Fibroblast of skin of right quadriceps (primary cell): ENCODE results near the gene KRT38.
"Not testable (repeated sequence)": the region's sequence is repeated elsewhere in the genome, so short reads cannot be mapped to it uniquely, and the experiment has no call there.

Experiments
- DNase-seq: peaks from one replicate; pipeline ENCODE4 v3.0.0-alpha.2; 2013

KRT38 gene

DNA sequence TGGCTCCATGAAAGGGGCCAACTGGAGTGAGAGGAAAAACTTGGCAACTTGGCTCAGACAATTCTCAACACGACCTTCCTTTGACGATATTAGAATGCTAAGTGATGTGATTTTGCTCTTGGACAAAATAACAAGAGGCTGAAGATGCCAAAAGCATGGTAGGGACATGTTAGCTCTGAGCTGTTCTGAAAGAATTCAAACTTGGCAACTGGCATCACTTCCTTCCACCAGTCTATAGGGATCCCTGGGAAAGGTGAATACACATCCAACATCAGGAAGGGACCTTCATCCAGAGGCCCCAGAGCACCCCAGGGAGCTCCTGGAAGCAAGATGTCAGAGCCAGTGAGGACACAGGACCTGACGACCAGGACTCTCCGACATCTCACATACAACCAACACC, 20.6 kb downstream of the KRT38 start:
- DNase-seq: peak; percentile 12

DNA sequence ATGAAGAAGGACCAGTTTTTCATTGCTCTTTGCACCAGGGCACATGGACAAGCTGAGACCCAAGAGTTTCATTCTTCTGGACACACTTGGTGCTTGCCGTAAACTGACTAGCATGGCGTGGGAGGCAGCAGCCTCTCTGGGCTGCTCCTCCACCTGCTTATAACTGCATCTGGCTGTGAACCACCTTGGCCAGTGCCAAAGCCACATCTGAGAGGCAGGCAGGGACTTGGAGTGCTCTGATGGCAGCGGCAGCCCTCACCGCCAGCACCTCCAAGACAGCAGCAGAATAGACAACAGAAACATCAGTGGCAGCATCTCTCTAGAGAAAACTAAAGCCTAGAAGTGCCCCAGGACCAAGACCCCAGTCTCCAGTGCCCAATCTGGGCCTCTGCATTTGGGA, 21.1 kb downstream of the KRT38 start:
- no peak for DNase-seq

DNA sequence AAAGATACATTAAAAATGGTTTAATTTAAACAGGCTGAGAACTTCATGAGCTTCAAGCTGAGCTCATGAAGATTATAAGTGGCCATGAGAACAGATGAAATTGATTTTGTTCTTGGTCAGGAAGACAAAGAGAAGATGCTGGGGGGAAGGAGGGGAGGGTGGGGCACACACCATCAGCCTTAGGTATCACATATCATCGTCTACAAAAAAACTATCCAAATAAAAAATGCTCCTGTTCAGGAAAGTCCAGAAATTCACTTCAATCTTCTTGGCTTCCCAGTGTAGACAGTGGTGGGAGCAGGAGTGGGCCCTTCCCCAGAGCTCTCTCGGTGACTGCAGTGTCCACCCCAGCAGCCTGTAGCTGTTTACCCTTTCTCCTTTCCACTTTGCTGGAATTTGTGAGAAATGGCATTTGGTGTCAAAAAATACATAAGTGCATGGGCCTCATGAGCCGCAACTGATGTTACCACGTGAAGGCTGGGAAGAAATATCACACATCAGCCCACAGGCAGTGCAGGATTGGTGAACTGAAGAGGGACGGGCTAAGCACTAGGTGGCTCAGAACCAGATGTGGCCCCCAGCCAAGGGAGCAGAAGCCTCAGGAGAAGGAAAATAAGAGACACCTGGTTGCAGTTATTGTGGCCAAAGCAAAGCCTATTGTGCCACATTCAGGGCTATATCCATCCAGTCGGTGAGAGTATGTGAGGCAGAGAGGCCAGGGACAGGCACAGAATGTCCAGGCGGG, 22.5 kb downstream of the KRT38 start:
- no peak for DNase-seq

DNA sequence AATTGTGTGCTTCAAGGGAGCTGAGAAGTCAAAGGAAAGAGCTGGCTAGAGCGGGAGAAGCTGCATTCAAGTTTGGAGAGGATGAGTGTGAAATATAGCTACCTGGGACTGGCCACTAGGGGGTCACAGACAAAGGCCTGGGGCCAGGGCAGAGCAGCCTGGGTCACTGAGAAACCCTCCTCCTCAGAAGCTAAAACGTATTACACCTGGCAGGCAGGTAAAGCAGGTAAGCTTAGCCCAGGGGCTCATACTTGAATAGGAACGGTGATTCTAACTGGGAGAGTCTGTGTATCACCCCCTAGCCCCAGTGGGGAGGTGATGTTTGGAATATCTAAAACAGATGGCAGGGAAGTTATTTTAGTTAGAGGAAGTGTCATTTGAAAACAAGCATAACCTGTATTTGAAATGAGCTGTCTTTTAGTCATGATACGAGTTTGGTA, 23.2 kb downstream of the KRT38 start:
- DNase-seq: no peak

DNA sequence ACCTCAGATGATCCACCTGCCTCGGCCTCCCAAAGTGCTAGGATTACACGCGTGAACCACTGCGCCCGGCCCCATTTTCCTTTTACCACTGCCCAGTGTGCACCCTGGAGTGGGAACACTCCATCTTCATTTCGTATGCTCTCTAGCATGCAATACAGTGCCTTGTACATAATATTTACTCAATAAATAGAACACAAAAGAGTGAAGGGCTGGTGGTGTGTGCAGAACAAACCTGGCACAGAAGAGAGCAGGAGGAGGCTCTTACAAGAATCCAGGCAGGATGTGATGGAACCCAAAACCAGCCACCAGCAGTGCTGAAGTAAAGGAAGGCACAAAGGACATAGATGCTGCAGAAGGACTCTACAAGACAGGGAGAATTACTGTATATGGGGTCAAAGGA, 23.7 kb downstream of the KRT38 start:
- DNase-seq: no peak

DNA sequence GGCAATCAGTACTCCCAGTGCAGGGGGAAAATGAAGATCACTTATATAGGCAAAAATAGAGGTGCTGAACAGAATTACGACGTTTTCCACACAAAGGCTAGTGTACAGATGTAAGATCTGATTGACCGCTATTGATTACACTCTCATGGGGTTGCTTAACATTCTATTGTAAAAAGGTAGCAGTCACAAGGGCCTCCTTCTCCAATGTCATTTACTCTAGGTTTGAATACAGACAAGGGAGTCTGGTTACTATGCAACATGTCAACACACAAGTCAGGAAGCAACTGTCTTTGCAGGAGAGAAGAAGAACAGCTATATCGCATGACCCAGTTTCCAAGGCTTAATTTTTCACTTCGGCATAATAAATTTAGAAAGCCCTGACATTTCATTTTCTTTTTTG, 24.3 kb downstream of the KRT38 start:
- no peak for DNase-seq

DNA sequence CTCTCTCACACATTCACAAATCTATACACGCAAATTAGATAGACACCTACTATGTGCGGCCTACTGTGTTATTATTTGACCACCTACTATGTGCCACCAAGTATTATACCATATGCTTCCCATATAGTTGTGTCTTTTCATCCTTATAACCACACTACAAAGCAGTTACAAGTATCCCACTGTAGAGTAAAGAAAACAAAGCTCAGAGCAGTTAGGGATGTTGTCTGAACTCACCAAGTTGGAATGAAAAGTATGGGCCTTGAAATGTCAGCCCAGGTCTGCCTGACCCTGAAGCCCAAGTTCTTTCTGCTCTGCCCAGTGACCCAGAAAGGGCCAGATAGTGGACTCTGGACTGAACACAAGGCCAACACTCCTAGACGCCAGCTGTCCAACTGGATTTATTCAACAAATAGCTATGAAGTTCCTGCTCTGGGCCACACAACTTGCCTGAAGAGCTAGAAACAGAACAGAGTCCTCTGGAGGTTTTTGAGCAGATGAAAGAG, 24.9 kb downstream of the KRT38 start:
- no peak for DNase-seq

DNA sequence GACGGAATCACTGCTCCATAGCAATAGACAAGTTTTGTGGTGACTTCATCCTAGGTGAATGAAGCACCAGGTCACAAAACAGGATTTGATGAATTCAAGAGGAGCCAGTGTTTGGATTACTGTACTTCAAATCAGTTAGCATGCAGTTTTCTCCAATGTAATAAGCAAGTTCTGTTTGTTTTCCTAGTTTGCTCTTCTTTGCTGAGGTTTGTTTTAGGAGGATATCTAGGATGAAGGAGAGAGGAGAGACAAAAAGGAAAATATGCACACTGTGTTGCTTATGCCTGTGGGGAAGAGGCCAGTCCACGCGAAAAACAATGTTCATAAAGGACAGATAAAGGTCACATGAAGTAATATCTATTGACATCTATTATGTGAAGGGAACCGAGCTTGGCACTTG, 25.4 kb downstream of the KRT38 start:
- DNase-seq: no peak

DNA sequence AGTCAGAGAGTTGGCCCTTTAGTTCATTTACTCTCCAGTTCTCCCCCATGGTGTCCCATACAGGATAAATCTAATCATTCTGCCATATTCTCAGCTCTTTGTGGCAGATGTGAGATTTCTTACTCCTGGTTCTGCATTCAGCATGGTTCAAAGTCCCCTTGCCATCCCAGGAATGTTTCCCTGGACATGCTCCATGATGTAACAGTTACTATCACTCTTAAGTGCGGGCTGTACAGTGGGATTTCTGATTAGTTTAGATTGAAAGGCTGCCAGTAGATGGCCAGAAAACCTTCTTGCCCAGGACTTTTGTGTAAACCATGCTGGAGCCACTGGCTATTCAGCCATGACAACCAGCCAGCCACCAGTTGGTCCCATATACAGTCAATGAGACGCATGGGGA, 26.8 kb downstream of the KRT38 start:
- DNase-seq: no peak

DNA sequence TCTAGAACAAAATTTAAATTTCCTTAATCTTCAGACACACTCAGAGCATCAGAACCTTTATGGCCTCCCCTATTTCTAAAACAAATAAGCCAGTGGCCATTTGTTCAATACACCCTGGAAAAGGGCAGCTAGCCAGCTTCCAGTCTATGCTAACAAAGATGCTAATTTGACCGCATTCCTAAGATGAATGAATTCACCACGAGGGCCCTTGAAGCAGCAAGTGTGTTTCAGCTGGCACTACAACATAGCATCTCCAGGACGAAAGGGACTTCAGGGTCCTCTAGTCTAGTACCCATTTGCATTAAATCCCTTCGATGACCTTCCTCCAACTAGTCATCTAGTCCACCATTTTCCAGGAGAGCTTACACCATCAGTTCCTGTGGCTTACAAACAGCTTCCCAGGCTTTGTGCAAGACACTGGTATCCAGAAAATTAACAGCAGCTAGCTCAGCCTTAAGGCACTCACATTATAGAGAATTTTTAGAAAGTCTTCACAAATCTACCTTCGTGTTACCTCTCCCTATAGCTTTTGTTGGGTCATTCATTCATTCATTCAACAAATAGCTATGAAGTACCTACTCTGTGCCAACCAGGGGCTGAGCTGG, 27.3 kb downstream of the KRT38 start:
- DNase-seq: no peak

DNA sequence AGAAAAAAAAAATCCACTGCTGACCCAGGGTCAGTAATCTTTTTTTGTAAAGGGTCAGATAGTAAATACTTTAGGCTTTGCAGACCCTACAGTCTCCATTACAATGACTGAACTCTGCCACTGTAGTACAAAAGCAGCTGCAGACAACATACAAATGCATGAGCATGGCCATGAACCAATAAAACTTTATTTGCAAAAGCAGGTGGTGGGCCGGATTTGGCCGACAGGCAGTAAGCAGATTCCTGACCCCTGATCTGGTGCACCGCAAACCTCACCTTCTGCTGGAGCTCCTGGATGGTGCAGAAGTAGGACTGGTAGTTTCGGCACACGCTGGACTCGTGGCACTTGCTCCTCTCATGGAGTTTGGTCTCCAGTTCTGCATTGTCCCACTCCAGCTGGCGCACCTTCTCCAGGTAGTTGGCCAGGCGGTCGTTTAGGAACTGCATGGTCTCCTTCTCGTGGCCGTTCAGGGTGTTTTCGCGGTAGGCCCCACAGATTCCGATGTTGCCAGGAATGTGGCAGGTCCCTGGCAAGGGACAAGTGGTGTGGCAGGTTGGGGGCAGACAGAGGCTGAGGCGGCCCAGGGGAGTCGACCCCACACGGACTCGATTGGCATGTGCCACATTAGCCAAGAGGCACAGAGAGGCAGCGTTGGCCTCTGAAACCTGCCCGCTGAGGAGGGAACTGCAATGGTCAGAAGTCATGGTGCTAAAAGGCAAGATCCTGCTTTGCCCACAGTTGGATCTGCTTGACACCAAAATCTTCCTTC, 29.5 kb downstream of the KRT38 start:
- DNase-seq: no peak

DNA sequence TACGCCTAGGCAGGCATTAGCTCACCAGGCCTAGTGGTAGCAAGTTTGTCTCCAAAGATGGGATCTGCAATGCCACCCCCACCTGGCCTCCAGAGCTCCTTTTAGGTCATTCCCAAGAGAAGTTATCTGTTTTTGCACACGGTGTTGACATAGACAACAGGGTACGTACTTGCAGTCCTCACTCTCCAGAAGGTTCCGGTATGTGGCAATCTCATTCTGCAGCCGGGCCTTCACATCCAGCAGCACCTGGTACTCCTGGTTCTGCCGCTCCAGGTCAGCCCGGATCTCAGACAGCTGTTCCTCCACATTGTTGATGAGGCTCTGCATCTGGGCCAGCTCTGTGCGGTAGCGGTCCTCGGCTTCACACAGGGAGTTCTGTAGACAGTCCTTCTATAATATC, 33.6 kb downstream of the KRT38 start:
- no peak for DNase-seq

DNA sequence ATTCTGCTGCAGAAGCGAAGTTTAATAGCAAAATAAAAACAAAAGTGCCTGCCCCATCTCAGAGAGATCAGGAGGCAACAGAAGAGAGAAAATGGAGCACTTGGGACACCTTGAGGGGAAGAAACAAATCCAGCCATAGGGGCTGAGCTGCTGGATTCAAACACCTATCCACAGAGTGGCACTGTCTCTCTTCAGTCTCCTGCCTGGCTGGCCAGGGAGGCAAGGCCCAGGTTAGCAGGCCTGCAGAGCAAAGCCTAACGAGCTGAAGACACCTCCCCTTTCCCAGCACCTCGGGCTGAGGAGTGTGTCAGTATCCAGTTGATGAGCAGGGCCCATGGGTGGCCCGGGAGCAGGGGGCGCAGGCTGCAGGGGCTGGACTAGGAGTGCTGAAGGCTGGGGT, 34.6 kb downstream of the KRT38 start:
- DNase-seq: no peak

DNA sequence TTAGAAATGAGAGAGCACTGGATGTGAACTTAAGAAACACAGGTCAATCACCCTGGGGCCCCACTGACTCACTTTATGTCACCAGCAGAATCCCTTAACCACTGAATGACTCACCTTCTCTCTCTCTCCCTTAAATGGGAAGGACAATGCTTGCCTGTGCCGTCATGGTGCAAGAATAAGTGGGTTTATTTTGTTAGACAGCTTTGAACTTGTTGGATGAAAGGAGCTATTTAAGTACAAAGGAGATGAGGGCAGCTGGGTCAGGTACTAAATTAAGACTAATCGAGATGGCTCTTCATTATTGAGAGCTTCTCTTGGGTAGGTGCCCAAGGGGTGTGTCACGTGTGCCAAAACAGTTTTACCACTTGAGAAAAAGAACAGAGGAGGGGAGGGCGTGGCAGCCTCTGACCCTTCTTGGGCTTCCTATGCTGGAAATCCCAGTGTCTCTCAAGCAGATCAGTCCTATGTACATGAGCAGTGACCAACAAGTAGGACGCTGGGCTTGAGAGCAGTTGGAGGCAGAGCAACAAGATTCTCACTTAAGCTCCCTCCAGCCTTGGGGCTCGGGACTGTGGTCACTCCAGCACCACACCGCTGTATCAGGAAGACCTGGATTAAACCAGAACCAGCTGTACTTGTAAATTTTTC, 36.6 kb downstream of the KRT38 start:
- DNase-seq: peak; percentile 98

DNA sequence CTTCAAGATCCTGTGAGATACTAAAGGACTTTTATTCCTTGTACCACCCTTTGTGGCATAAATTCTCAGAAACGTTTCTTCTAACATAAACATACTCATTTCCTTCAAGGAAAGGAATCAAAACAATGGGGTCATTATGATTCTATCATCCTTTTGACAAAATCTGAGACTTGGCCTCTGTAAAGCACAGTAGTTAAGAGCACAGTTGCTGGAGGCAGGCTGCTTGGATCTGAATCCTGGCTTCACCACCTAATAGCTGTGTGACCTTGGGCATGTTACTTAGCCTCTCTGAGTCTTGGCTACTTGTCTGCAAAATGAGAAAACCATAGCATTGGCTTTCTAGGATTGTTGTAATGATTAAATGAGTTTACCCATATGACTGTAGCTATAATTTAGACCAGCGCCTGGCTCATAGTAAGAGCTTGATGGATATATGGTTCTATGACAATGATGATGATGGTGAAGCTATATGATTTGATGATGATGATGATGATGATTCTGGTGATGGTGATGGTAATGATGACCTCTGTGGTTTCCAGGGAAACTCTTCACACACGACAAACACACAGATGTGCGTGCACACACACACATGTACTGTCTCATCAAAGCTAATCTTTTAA, 37.3 kb downstream of the KRT38 start:
- no peak for DNase-seq

DNA sequence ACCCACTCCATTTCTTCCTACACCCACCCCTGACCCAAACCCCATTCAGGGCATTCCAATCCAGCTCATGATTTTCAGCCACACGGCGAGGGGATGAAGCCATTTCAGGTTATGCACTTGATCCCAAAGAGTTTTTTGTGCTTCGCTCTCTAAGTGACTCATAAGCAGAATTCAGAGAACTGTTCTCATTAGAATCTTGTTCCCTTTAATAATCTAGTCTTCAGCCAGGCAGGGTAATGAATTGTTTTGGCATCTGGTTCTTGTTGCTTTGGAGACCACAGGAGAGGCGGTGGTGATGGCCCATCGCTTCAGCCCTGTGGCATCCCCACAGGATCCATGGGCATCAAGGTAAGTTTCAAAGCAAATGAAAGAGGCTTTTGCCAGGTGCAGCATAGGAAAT, 38.6 kb downstream of the KRT38 start:
- DNase-seq: peak; percentile 54

DNA sequence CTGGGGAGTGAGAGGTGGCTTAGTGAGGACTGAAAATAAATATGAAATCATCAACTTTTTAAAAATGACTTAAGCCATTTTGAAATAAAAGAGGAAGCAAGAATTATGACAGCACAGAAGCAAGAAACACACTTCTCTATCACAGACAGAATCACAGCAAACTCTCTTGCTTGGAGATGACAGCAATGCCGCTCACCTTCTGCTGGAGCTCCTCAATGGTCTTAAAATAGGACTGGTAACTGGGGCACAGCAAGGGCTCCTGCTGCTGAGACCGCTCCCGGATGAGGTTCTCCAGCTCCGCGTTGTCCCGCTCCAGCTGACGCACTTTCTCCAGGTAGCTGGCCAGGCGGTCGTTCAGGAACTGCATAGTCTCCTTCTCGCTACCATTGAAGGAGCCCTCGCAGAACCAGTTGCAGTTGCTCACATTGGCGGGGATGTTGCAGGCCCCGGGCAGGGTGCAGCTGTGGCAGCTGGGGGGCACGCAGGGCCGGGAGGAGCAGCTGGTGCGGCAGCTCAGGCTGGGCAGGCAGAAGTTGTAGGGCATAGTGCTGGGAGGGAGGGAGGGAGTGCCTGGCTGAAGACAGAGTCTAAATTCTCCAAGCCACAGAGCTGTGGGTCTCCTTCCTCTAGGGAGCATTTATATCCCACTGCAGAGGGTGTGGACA, 43.7 kb downstream of the KRT38 start, which contains the start of gene KRT31:
Gene KRT31, minus strand, starts transcription at position 613 of the 665 bp plus-strand sequence. Its CDS starts 69 bp downstream, at position 544.
- no peak for DNase-seq

DNA sequence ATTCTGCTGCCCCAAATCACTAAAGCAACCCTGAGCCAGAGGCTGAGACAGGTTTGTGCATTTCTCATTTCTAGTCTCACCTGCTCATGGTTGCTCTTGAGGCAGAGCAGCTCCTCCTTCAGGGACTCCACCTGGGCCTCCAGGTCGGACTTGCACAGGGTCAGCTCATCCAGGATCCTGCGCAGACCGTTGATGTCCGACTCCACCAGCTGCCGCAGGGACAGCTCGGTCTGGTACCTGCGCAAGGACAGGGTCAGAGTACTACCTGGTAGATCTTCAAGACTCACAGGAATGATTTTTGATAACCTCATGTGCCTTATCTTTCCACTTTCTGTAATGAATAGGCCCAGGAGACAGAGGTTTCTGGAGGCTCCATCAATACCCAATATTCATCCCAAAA, 44.4 kb downstream of the KRT38 start:
- DNase-seq: no peak

DNA sequence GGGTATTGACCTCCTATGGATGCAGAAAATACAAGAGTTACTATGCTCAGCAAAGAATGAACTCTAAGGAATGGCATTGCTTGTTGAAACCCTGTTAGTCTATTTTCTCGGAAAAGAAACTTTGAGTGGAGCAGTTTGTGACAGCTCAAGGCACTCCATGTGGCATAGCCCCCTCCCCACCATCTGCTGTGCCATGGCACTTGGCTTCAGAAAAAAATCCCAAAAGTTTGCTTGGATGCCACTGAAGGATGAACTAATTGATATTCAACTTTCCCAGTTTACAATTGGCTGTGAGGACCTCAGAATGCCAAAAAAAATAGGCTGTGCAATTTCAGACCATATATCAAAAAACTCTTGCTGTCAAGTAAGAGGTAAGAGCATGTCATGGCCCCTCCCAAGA, 45.2 kb downstream of the KRT38 start:
- DNase-seq: no peak

DNA sequence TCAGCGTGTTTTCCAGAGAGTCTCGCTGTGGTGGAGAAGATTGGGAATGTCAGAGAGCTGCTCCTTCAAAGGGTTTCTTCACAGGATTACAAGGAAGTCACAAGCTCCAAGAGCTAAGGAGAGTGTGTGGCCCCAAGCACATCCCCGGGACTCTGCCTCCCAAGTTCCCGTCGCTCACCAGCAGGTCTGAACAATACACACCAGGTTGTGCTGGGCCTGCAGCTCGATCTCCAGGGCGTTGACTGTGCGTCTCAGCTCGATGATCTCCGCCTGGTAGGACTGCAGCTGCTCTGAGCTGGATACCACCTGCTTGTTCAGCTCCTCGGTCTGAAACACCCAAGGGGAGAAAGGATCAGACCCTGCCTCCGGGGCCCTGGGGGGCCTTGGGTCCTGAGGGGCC, 45.7 kb downstream of the KRT38 start:
- not testable (repeated sequence) for DNase-seq

DNA sequence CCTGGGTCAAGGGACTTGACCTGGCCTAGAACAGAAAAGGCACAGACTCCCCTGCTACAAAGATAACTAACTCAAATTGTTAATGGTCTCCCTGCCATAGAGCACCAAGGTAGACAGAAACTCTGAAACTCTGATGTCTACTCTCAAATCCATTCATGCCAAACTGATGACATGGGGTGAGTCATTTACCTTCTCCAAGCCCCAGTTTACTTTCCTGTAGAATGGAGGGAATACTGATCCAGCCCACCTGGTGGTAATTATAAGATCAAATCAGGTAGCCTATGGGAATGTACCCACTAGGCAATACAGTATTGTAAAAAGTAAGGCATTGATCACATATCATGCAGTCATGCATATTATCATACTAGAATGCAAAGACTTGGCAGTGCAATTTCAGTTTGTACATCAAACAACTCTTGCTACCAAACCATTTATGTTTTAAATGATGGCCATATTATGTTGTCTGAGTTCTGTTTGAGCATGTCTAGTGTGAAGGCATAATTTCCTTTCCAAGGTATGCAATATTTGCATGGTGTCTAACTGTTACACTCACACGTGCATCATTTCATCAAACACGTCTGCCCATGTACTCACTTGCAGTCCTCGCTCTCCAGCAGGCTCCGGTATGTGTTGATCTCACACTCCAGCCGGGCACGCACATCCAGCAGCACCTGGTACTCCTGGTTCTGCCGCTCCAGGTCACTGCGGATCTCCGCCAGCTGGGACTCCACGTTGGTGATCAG, 46.4 kb downstream of the KRT38 start:
- no peak for DNase-seq
